ENCODE data around the gene C12orf75. TPM values are rescaled to one million over a fixed set of nuclear protein-coding genes. Genes with fewer than 3 reads are reported as not detected.

Gene C12orf75
- total RNA-seq, 4 donors from 2014 or later, result 17.4 to 28.5 (median 25.3) TPM

DNA sequence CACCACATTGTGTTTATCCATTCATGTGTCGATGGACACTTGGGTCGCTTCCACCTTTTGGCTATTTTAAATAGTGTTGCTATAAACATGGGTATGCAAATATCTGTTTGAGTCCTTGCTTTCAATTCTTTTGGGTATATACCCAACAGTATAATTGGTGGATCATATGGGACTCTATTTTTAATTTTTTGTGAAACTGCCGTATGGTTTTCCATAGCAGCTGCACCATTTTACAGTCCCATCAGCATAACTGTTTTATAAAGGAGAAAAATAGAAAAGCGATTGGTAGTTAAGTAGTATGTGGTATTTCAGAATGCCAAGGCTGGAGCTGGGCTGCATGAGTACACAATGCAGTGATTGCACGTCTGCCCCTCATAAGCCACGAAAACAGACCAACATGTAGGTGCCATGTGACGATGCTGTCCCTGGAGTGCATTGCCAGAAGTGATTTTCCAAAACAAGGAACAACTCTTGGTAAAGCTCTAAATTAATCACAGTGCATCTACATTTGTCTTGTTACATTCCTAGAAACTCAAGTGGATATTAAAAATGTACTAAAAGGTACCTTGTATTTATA, 83.5 kb downstream of the C12orf75 start:
- TF ChIP-seq POLR2A (IDR thresholded peaks at IDR 0.05) (no peak), EP300 (IDR thresholded peaks at IDR 0.05) (no peak), POLR2AphosphoS5 (IDR thresholded peaks at IDR 0.05) (no peak)
- TF ChIP-seq, protein P1, sequence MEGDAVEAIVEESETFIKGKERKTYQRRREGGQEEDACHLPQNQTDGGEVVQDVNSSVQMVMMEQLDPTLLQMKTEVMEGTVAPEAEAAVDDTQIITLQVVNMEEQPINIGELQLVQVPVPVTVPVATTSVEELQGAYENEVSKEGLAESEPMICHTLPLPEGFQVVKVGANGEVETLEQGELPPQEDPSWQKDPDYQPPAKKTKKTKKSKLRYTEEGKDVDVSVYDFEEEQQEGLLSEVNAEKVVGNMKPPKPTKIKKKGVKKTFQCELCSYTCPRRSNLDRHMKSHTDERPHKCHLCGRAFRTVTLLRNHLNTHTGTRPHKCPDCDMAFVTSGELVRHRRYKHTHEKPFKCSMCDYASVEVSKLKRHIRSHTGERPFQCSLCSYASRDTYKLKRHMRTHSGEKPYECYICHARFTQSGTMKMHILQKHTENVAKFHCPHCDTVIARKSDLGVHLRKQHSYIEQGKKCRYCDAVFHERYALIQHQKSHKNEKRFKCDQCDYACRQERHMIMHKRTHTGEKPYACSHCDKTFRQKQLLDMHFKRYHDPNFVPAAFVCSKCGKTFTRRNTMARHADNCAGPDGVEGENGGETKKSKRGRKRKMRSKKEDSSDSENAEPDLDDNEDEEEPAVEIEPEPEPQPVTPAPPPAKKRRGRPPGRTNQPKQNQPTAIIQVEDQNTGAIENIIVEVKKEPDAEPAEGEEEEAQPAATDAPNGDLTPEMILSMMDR (IDR thresholded peaks at IDR 0.05), result no peak
- Histone ChIP-seq H3K4me3 (no peak overlapping the region), H3K36me3 (no peaks in the 10 kb centered on the region), H3K27me3 (no peaks in the 10 kb centered on the region), H3K9me3 (no peaks in the 10 kb centered on the region), H3K27ac (no peak overlapping the region), H3K4me1 (peaks cover 14% of the 10 kb centered on the region)
- 98% methylated on average over 7 of the region's 7 CpGs for WGBS
- DNase-seq (ENCODE audit: low spot score in 2 of 2), result no peak

DNA sequence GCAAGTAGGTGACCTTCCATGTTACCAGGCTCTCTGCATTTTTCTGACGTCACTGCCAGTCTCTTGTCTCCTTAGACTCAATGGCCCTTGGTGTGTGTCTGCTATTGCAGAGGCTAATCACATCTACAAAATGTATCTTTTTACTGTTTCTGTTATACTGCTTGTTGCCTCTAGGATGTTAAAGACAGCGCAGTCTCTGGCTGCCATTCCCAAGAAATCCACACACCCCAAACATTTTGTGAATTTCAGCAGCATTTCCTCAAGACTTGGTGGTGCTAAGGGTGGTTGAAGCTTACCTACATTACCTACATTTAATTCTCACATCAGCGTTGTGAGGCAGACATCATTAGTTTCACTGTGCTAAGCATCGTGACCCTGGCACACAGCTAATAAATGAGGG, 87.2 kb downstream of the C12orf75 start:
- Histone ChIP-seq H3K36me3 (no peaks in the 10 kb centered on the region), H3K27me3 (no peaks in the 10 kb centered on the region), H3K9me3 (no peaks in the 10 kb centered on the region), H3K4me3 (no peak overlapping the region), H3K4me1 (peaks cover 4% of the 10 kb centered on the region), H3K27ac (no peak overlapping the region)
- no peak for DNase-seq (ENCODE audit: low spot score in 2 of 2)
- TF ChIP-seq POLR2A (IDR thresholded peaks at IDR 0.05) (no peak), EP300 (IDR thresholded peaks at IDR 0.05) (no peak), POLR2AphosphoS5 (IDR thresholded peaks at IDR 0.05) (no peak)
- TF ChIP-seq, protein P1 (IDR thresholded peaks at IDR 0.05), result no peak
- WGBS, result 42% methylated on average over 4 of the region's 4 CpGs

DNA sequence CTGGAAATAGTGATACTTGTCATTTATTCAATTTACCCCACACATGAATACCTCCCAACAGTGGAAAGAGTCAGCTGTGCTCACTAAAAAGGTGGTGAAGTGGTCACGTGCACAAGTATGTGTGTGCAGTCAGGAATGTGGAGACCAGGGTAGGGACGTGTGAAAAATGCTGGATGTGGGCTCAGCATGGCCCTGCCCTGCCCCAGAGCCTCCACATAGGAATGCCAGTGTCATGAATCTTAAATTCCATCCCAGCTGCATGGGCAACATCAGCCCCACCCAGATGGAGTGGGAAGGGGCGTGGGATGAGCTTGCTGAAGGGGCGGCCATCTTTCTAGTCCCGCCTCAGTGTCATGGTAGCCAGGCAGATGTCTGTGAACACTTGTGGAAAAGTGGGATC, 87.7 kb downstream of the C12orf75 start:
- whole genome bisulfite sequencing, result 46% methylated on average over 5 of the region's 5 CpGs
- no peaks in the 10 kb centered on the region for H3K27me3 ChIP-seq
- no peaks in the 10 kb centered on the region for H3K9me3 ChIP-seq
- no peak for DNase-seq (ENCODE audit: low spot score in 2 of 2)
- H3K4me3 ChIP-seq, result no peak overlapping the region
- peaks cover 4% of the 10 kb centered on the region for H3K4me1 ChIP-seq
- no peaks in the 10 kb centered on the region for H3K36me3 ChIP-seq
- no peak for TF ChIP-seq EP300 (IDR thresholded peaks at IDR 0.05)
- no peak for TF ChIP-seq POLR2A (IDR thresholded peaks at IDR 0.05)
- TF ChIP-seq POLR2AphosphoS5 (IDR thresholded peaks at IDR 0.05), result no peak
- TF ChIP-seq, protein P1 (IDR thresholded peaks at IDR 0.05), result no peak
- H3K27ac ChIP-seq, result peak overlapping the region; percentile 17

DNA sequence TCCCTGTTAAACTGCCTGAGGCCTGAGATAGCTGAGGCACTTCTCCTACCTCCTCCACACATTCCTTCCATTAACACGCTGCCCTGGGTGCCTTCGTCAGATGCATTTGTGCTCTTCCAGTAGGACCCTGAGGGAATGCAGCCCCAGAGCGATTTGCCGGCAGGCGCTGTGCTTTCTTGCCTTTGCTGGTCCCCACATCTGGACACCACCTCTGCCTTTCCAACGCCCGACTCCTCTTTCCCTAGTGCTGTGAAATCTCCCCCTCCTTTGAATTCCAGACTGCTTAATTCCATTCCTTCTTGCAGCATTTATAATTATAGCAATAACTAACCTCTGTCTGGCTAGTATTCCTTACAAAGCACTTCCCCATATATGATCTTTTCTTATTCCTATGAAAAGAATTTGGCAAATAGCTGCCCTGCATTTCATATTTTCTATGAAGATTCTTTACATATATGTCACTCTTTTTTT, 88.4 kb downstream of the C12orf75 start:
- peaks cover 4% of the 10 kb centered on the region for H3K4me1 ChIP-seq
- H3K36me3 ChIP-seq, result no peaks in the 10 kb centered on the region
- H3K27me3 ChIP-seq, result no peaks in the 10 kb centered on the region
- no peaks in the 10 kb centered on the region for H3K9me3 ChIP-seq
- H3K4me3 ChIP-seq, result no peak overlapping the region
- DNase-seq (ENCODE audit: low spot score in 2 of 2), result no peak
- WGBS, result 71% methylated on average over 7 of the region's 7 CpGs
- peak overlapping the region; percentile 17 for H3K27ac ChIP-seq
- TF ChIP-seq, protein P1 (IDR thresholded peaks at IDR 0.05), result no peak
- no peak for TF ChIP-seq EP300 (IDR thresholded peaks at IDR 0.05)
- no peak for TF ChIP-seq POLR2AphosphoS5 (IDR thresholded peaks at IDR 0.05)
- no peak for TF ChIP-seq POLR2A (IDR thresholded peaks at IDR 0.05)

DNA sequence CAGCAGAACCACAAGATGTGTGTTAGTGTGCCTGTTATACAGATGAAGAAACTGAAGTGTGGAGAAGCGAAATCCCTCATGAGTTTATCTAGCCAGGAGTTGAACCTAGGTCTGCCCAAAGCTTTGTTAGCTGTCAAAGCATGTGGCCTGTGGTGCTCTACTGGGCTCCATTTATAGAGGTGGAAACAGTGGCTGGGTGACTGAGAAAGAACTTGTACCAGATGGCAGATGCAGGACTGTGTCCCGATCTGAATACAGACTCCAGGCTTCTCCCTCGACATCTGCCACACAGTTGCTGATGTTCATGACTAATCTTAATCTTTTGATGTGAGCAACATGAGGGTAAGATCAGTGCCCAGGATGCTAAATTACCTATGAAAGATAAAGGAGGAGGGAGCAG, 89.1 kb downstream of the C12orf75 start:
- H3K4me3 ChIP-seq, result no peak overlapping the region
- peaks cover 4% of the 10 kb centered on the region for H3K4me1 ChIP-seq
- no peaks in the 10 kb centered on the region for H3K36me3 ChIP-seq
- DNase-seq (ENCODE audit: low spot score in 2 of 2), result no peak
- no peaks in the 10 kb centered on the region for H3K9me3 ChIP-seq
- WGBS, result 92% methylated on average over 3 of the region's 3 CpGs
- no peaks in the 10 kb centered on the region for H3K27me3 ChIP-seq
- no peak overlapping the region for H3K27ac ChIP-seq
- TF ChIP-seq, protein P1 (IDR thresholded peaks at IDR 0.05), result no peak
- no peak for TF ChIP-seq POLR2AphosphoS5 (IDR thresholded peaks at IDR 0.05)
- no peak for TF ChIP-seq EP300 (IDR thresholded peaks at IDR 0.05)
- no peak for TF ChIP-seq POLR2A (IDR thresholded peaks at IDR 0.05)
